ENCODE data around the gene RTN4RL2.

The RTN4RL2 gene

DNA sequence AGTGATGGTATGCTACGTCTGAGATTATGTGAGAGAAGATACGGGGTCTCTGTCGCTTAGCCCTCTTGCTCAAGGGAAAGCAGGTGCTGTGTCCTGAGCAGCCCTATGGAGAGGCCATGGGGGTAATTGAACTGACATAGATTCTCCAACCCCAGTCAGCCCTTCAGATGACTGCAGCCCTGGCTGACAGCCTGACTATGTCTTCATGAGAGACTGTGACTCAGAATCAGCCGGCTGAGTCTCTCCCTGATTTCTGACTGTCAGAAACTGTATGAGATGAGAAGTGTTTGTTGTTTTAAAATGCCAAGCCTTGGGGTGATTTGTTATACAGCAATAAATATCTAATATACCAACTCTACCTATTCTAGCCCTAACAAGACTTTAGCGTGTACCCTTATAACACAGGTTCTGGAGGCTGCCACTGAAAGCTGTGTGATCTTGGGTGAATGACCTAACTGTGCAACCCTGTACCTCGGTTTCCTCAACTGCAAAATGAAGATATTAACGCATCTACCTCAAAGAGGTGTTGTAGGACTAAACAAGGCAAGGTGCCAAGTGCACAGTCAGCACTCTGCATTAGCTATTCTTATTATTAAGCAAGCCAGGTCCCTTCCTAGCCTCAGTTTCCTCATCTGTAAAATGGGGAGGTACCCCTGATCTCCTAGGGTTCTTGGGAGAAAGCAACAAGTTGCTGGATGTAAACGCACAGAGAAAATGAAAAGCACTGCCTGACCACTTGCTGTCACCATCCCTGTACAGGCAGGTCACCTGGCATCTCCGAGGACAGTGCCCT is 30.3 kb downstream of the RTN4RL2 start:
- DNase-seq (ENCODE audit: insufficient read length, low spot score), result no peak
- TF ChIP-seq, protein P1, sequence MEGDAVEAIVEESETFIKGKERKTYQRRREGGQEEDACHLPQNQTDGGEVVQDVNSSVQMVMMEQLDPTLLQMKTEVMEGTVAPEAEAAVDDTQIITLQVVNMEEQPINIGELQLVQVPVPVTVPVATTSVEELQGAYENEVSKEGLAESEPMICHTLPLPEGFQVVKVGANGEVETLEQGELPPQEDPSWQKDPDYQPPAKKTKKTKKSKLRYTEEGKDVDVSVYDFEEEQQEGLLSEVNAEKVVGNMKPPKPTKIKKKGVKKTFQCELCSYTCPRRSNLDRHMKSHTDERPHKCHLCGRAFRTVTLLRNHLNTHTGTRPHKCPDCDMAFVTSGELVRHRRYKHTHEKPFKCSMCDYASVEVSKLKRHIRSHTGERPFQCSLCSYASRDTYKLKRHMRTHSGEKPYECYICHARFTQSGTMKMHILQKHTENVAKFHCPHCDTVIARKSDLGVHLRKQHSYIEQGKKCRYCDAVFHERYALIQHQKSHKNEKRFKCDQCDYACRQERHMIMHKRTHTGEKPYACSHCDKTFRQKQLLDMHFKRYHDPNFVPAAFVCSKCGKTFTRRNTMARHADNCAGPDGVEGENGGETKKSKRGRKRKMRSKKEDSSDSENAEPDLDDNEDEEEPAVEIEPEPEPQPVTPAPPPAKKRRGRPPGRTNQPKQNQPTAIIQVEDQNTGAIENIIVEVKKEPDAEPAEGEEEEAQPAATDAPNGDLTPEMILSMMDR (IDR thresholded peaks at IDR 0.05; ENCODE audit: insufficient read depth, missing control alignments), result no peak
- FAIRE-seq, result no peak

DNA sequence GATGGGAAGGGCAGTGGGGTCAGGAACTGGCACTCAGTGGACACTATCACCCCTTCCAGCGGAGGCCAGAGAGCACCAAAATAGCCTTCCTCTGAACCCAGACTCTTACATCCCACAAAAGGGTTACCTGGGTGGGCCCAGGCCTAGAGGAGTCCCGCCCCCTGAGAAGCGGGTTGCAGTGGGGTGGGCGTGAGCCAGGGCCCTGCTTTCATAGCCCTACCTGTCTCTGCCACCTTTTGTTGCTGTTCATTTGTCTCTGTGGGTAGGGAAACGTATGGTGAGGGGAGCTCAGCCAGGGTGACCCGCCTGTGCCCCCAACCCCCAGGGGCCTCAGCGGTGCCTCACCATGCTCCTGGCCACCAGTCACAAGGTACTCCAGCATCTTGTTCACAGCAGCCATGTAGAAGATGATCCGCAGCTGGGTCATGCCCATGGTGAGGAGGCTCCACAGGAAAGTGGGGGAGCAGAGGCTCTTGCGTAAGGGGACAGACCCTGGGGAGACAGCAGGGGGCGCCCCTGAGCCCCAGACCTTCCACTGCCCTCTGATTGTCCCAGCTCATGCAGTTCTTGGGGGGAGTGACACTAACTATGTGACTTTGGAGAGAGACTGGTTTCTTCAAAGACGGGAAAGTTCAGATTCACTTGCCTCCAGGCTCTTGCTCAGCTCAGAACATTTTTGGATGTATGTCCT is 31.2 kb downstream of the RTN4RL2 start:
- TF ChIP-seq, protein P1 (IDR thresholded peaks at IDR 0.05; ENCODE audit: insufficient read depth, missing control alignments), result peak; percentile 61
- no peak for FAIRE-seq
- DNase-seq (ENCODE audit: insufficient read length, low spot score), result no peak

DNA sequence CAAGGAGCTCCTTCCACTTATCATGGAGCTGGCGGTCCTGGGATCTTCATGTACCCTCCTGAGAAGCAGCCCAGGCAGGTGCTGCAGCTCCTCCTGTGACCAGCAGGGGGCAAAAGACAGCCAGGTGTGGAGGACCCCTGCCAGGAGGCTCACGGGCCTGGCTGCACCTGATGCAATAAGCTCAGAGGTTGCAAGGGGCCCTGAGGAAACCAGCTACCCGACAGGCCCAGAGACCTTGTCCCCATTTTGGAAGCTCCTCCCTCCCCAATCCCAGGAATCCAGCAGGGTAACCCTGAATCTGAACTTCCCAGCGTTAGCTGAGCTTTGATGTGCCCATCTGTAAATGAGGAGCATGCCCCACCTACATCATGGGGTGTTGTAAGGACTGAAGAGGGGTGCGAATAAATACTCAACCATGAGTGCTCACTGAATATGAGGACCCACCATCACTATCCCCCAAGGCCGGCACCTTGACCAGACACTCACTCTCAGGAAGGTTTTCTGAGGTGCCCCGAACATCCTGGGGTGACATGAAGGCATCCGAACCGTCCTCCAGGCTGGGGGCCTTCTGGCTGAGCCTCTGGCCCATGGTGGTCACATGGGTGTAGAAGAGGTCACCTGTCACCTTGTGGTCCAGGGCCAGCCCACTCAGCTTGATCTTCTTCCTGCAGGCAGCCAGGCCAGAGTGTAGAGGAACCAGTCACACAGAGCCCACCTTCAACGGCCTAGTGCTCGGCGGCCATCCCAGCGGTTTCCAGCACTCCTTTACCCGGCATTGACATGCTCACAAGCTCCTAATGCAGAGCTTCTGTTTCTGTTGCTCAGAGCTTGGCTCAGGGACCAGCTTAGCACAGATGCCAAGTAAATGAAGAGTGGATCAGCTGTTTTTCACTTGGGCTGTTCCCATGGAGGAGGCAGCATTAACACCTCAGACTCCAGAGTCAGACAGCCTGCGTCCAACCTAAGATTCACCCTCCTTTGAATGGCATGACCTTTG is 33.5 kb downstream of the RTN4RL2 start:
- FAIRE-seq, result no peak
- TF ChIP-seq, protein P1 (IDR thresholded peaks at IDR 0.05; ENCODE audit: insufficient read depth, missing control alignments), result peak; percentile 80
- peak; percentile 68 for DNase-seq (ENCODE audit: insufficient read length, low spot score)

DNA sequence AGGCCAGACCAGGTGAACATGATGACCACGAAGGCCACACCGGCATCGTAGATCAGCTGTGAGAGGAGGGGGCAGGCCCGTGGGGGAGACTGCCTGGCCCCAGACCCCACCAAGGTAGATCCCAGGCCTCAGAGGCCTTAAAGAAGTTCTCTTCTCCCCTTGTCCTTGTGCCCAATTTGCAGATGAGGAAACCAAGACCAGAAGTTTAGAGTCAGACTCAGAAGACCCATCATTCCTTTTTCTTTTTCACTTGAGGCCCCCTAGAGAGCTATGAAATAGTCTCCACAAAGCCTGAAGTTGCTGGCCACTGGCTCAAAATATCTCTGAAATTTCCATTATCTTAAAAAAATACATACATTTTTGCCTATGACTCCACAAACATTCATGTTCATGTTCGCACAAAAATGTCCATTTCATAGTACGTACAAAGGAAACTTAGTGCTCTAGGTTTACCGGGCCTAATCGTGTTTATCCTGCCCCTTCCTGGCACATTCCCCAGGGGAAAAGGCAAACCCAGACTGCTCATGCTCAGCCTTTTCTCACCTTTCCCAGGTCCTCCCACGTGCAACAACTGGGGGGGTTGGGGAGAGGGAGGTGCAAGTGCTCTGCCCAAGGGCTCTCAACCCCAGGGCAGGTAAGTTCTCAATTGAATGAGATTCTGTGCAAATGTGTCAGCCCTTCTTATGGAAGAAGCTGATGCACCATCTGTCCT is 35.9 kb downstream of the RTN4RL2 start:
- no peak for DNase-seq (ENCODE audit: insufficient read length, low spot score)
- TF ChIP-seq, protein P1 (IDR thresholded peaks at IDR 0.05; ENCODE audit: insufficient read depth, missing control alignments), result no peak
- FAIRE-seq, result no peak

DNA sequence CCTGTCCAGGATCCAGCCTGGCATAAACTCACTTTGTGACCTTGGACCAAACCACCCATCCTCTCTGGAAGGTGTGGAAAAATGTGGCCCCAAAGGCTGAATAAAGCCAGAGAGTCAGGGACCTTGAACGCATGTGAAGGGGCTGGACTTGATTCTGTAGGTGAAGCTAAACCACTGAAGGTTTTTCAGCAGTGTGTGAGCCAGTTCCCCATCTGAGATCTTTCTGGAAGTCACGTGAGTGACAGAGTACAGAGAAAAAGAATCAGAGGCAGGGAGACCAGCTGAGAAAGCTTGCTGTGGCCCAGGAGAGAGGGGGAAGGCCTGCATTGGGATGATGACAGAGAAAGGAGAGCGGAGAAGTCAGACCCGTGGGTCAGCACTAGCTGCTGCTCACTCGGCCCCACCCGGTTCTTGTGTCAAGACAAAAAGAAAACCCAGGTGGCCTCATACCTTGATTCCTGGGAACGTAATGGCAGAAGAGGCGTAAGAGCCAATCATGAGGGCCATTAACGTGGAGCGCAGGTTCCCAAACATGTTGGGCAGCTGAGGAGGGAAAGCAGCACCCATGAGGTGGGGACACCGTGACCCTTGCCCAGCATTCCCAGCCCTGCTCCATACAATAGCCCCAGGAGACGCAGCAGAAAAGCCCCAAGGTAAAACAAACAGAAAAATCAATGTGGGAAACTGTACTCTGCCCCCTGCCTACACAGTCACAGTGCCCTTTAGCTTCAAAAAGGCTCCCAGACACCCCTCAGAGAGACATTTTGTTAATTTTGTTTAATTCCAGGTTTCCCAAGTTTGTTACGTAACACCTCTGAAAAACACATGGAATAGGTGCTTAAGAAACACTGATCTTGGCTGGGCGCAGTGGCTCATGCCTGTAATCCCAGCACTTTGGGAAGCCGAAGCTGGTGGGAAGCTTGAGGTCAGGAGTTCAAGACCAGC is 37.2 kb downstream of the RTN4RL2 start:
- TF ChIP-seq, protein P1 (IDR thresholded peaks at IDR 0.05; ENCODE audit: insufficient read depth, missing control alignments), result no peak
- no peak for DNase-seq (ENCODE audit: insufficient read length, low spot score)
- no peak for FAIRE-seq

All from D721Med (cell line).